Liver (tissue), 9 donors: ENCODE data around the gene CMIP. TPM values are rescaled to one million over a fixed set of nuclear protein-coding genes. Genes with fewer than 3 reads are reported as not detected.

Experiments used
- DNase-seq: peaks from one replicate; pipeline ENCODE4 v3.0.0-alpha.2; 2017; ENCODE audit warnings: low spot score
- H3K27ac ChIP-seq, 2 donors: one replicate each; pipeline ENCODE4 v1.7.0; 2013; ENCODE audit warnings: inconsistent platforms in 2 of 2, low read length in 2 of 2, control low read depth in 1 of 2, low read depth in 1 of 2, mild to moderate bottlenecking in 1 of 2
- H3K27me3 ChIP-seq, 4 donors: one replicate each; pipeline versions ENCODE4 v1.6.1 to v1.7.0; 2013; ENCODE audit warnings: low read length in 3 of 4, inconsistent platforms in 1 of 4, mild to moderate bottlenecking in 1 of 4, moderate library complexity in 1 of 4; ENCODE audit not compliant: control insufficient read depth in 4 of 4, insufficient read depth in 4 of 4
- H3K36me3 ChIP-seq, 4 donors: one replicate each; pipeline versions ENCODE4 v1.6.1 to v1.7.0; 2013; ENCODE audit warnings: low read length in 3 of 4, mild to moderate bottlenecking in 3 of 4, low read depth in 1 of 4, moderate library complexity in 1 of 4; ENCODE audit not compliant: control insufficient read depth in 4 of 4, insufficient read depth in 3 of 4
- H3K4me1 ChIP-seq, 4 donors: one replicate each; pipeline versions ENCODE4 v1.6.1 to v1.7.0; 2013; ENCODE audit warnings: low read length in 3 of 4, mild to moderate bottlenecking in 3 of 4, moderate library complexity in 1 of 4; ENCODE audit not compliant: control insufficient read depth in 4 of 4, insufficient read depth in 4 of 4
- H3K4me3 ChIP-seq, 3 donors: one replicate each; pipeline versions ENCODE4 v1.6.1 to v1.7.0; 2013; ENCODE audit warnings: low read length in 3 of 3, control low read depth in 1 of 3, low read depth in 1 of 3, mild to moderate bottlenecking in 1 of 3
- H3K9ac ChIP-seq, 2 donors: one replicate each; pipeline ENCODE4 v1.7.0; 2013; ENCODE audit warnings: low read length in 2 of 2, mild to moderate bottlenecking in 2 of 2, moderate library complexity in 2 of 2, control low read depth in 1 of 2, low read depth in 1 of 2
- H3K9me3 ChIP-seq, 4 donors: one replicate each; pipeline versions ENCODE4 v1.6.1 to v1.7.0; 2013; ENCODE audit warnings: low read length in 3 of 4; ENCODE audit not compliant: control insufficient read depth in 4 of 4
- CTCF ChIP-seq: fragments of 150-350 bp; IDR thresholded peaks from 2 replicates; pipeline ENCODE4 v1.5.1; 2017; ENCODE audit warnings: improper control_type of control experiment, low read depth, low read length; ENCODE audit not compliant: missing input control
- EGR1 ChIP-seq, 2 donors: IDR thresholded peaks; 2 replicates each; pipeline ENCODE4 v1.6.1; 2016 to 2018; ENCODE audit warnings: antibody characterized with exemption in 2 of 2, low read depth in 2 of 2
- FOXA1 ChIP-seq: IDR thresholded peaks from 2 replicates; pipeline ENCODE4 v1.6.1; 2016; ENCODE audit warnings: antibody characterized with exemption
- FOXA2 ChIP-seq: IDR thresholded peaks from 2 replicates; pipeline ENCODE4 v1.6.1; 2016; ENCODE audit warnings: antibody characterized with exemption
- HNF4A ChIP-seq, 2 donors: conservative IDR thresholded peaks; 2 replicates each; pipeline ENCODE4 v1.6.1; 2016; ENCODE audit warnings: antibody characterized with exemption in 2 of 2, mild to moderate bottlenecking in 2 of 2
- HNF4G ChIP-seq: IDR thresholded peaks from 2 replicates; pipeline ENCODE4 v1.6.1; 2016; ENCODE audit warnings: antibody characterized with exemption
- NR2F2 ChIP-seq: IDR thresholded peaks from 2 replicates; pipeline ENCODE4 v1.6.1; 2016; ENCODE audit warnings: antibody characterized with exemption
- RAD21 ChIP-seq, 2 donors: IDR thresholded peaks; 2 replicates each; pipeline ENCODE4 v1.6.1; 2016; ENCODE audit warnings: antibody characterized with exemption in 2 of 2, mild to moderate bottlenecking in 2 of 2
- REST ChIP-seq: IDR thresholded peaks from 2 replicates; pipeline ENCODE4 v1.6.1; 2016; ENCODE audit warnings: antibody characterized with exemption, mild to moderate bottlenecking
- RXRA ChIP-seq, 2 donors: IDR thresholded peaks; 2 replicates each; pipeline ENCODE4 v1.6.1; 2017 to 2018; ENCODE audit warnings: antibody characterized with exemption in 2 of 2, mild to moderate bottlenecking in 1 of 2
- SP1 ChIP-seq: IDR thresholded peaks from 2 replicates; pipeline ENCODE4 v1.6.1; 2018; ENCODE audit warnings: antibody characterized with exemption, mild to moderate bottlenecking
- YY1 ChIP-seq: IDR thresholded peaks from 2 replicates; pipeline ENCODE4 v1.6.1; 2016; ENCODE audit warnings: antibody characterized with exemption, mild to moderate bottlenecking
- WGBS: extraction: QIAGEN DNeasy Blood & Tissue Kit; methylation state at CpG from one replicate; pipeline ENCODE4 v1.1.7; 2013; 5-methylcytosine and 5-hydroxymethylcytosine counted together
- polyA plus RNA-seq, 2 donors: library from polyadenylated mRNA; stranded (reverse) in 1 of 2; unstranded in 1 of 2; fragments of 200-250 nt in 1 of 2; fragments of >200 nt in 1 of 2; fragmentation: Nextera tagmentation in 1 of 2; extraction: Ambion mirVana in 1 of 2; gene quantifications; one replicate each; pipeline versions ENCODE4 v1.2.1 to v1.2.3, GENCODE V29; 2013 to 2015
- total RNA-seq, 2 donors: library from RNA; depleted of rRNA; stranded (reverse); fragments of >200 nt; gene quantifications; one replicate each; pipeline ENCODE4 v1.2.3, GENCODE V29; 2014
- donor health status: healthy.
- donor health status: healthy.
- donor health status: healthy.
- donor health status: healthy.
- donor health status: healthy.

Gene CMIP
- total and polyA plus RNA-seq, 4 donors: 1.7 to 15.6 (median 10.1) TPM

GRCh38 chr16:81473969-81474959 lies 29.7 kb downstream of the CMIP start (continued):
- no peak for TF ChIP-seq REST
- TF ChIP-seq FOXA1: no peak
- TF ChIP-seq YY1: no peak
- no peak for TF ChIP-seq SP1
- TF ChIP-seq FOXA2: no peak
- no peak for TF ChIP-seq RXRA (IDR thresholded peaks at IDR 0.05)

- H3K9me3 ChIP-seq: no peaks in the 10 kb centered on the region
- DNase-seq: no peak
- H3K27ac ChIP-seq: peak overlapping the region; percentile 59 to 70
- WGBS: 87% methylated on average over 19 of the region's 19 CpGs
- no peaks in the 10 kb centered on the region for H3K36me3 ChIP-seq
- TF ChIP-seq EGR1 (IDR thresholded peaks at IDR 0.05; ENCODE audit: low read depth in 2 of 2): no peak
- TF ChIP-seq RAD21 (IDR thresholded peaks at IDR 0.05): no peak
- no peak for TF ChIP-seq FOXA2
- no peak for TF ChIP-seq CTCF
- H3K4me1 ChIP-seq: peaks cover 15 to 57% (median 43%) of the 10 kb centered on the region in 4 donors
- H3K4me3 ChIP-seq: no peak overlapping the region
- no peak overlapping the region for H3K9ac ChIP-seq
- no peaks in the 10 kb centered on the region for H3K27me3 ChIP-seq
These were observed 33.4 kb downstream of the CMIP start for GRCh38 chr16:81477697-81478693.

- H3K4me3 ChIP-seq: no peak overlapping the region
- no peaks in the 10 kb centered on the region for H3K27me3 ChIP-seq
- no peak for DNase-seq
- H3K9ac ChIP-seq: no peak overlapping the region
- WGBS: 34% methylated on average over 13 of the region's 13 CpGs
- H3K27ac ChIP-seq: peak overlapping the region; percentile 59 to 70
- no peaks in the 10 kb centered on the region for H3K9me3 ChIP-seq
- peaks cover 12 to 57% (median 45%) of the 10 kb centered on the region in 4 donors for H3K4me1 ChIP-seq
- TF ChIP-seq HNF4G: no peak
- peak; percentile 54 for TF ChIP-seq NR2F2
- no peak for TF ChIP-seq FOXA2
- TF ChIP-seq RXRA (IDR thresholded peaks at IDR 0.05): peak in 1 of 2 donors; percentile 10
- TF ChIP-seq YY1: peak; percentile 22
- TF ChIP-seq FOXA1: no peak
- TF ChIP-seq RAD21 (IDR thresholded peaks at IDR 0.05): peak in 1 of 2 donors; percentile 27
- peak; percentile 27 for TF ChIP-seq SP1
- peak in 1 of 2 donors; percentile 7 for TF ChIP-seq HNF4A (conservative IDR thresholded peaks at IDR 0.05)
- no peaks in the 10 kb centered on the region for H3K36me3 ChIP-seq
These were observed 34.4 kb downstream of the CMIP start for GRCh38 chr16:81478876-81479511.
